ENCODE results near the gene GRAP. TPM values are rescaled to one million over a fixed set of nuclear protein-coding genes. Genes with fewer than 3 reads are reported as not detected.

GRAP gene
- total RNA-seq, 2 experiments from 2014 or later, result 9.6 to 9.9 TPM

GRCh38 chr17:19002805-19003542, 43.8 kb downstream of the GRAP start:
- peak; percentile 22 for DNase-seq
- intact Hi-C loops (cut with micrococcal nuclease), result loop anchor here (10.0 kb wide), 1 partner anchor 148 kb away; the partner anchor contains the start of gene PRPSAP2
- Mint-ChIP-seq H3K27me3 (no peaks in the 10 kb centered on the region), H3K27ac (no peak overlapping the region), H3K36me3 (peaks cover 19% of the 10 kb centered on the region), H3K4me3 (peak overlapping the region; percentile 90), H3K9me3 (no peaks in the 10 kb centered on the region), H3K4me1 (ENCODE audit: low read depth) (peaks cover 33% of the 10 kb centered on the region)
- ChIA-PET POLR2A (interaction anchor here (0.8 kb wide), 1 partner anchor 42 kb away, joined by 3 read pairs; no protein-coding TSS in a partner anchor), CTCF (interaction anchor here (0.8 to 3.5 kb wide), 3 partner anchors 42 to 444 kb away, joined by 3 to 32 read pairs (median 3); no protein-coding TSS in a partner anchor)

- intact Hi-C loops (cut with micrococcal nuclease), result loop anchor here (10.0 kb wide), 1 partner anchor 147 kb away; the partner anchor contains the start of gene PRPSAP2
- POLR2A ChIA-PET, result interaction anchor here (0.8 kb wide), 1 partner anchor 41 kb away, joined by 3 read pairs; no protein-coding TSS in a partner anchor
- Mint-ChIP-seq H3K9me3 (no peaks in the 10 kb centered on the region), H3K36me3 (peaks cover 25% of the 10 kb centered on the region), H3K4me1 (ENCODE audit: low read depth) (peaks cover 33% of the 10 kb centered on the region), H3K27ac (no peak overlapping the region), H3K4me3 (peak overlapping the region; percentile 90), H3K27me3 (no peaks in the 10 kb centered on the region)
- DNase-seq, result no peak
- CTCF ChIA-PET, result interaction anchor here (1.2 to 3.5 kb wide), 2 partner anchors 41 to 445 kb away, joined by 3 to 32 read pairs; no protein-coding TSS in a partner anchor
Measured at GRCh38 chr17:19001907-19002590, 44.7 kb downstream of the GRAP start.

GRCh38 chr17:19000531-19001325, 46.0 kb downstream of the GRAP start:
- Mint-ChIP-seq H3K36me3 (peaks cover 36% of the 10 kb centered on the region), H3K4me1 (ENCODE audit: low read depth) (peaks cover 33% of the 10 kb centered on the region), H3K27me3 (no peaks in the 10 kb centered on the region), H3K9me3 (peaks cover 9% of the 10 kb centered on the region), H3K4me3 (no peak overlapping the region), H3K27ac (no peak overlapping the region)
- intact Hi-C loops (cut with micrococcal nuclease), result loop anchor here (10.0 kb wide), 1 partner anchor 146 kb away; the partner anchor contains the start of gene PRPSAP2
- DNase-seq, result no peak
- POLR2A ChIA-PET, result interaction anchor here (1.2 kb wide), 1 partner anchor 9 kb away, joined by 3 read pairs; no protein-coding TSS in a partner anchor
- CTCF ChIA-PET, result interaction anchor here (5.0 kb wide), 1 partner anchor 40 kb away, joined by 20 read pairs; no protein-coding TSS in a partner anchor

GRCh38 chr17:18999911-19000310, 46.8 kb downstream of the GRAP start:
- Mint-ChIP-seq H3K27me3 (no peaks in the 10 kb centered on the region), H3K4me3 (no peak overlapping the region), H3K9me3 (peaks cover 14% of the 10 kb centered on the region), H3K27ac (no peak overlapping the region), H3K4me1 (ENCODE audit: low read depth) (peaks cover 34% of the 10 kb centered on the region), H3K36me3 (peaks cover 41% of the 10 kb centered on the region)
- no peak for DNase-seq
- intact Hi-C loops (cut with micrococcal nuclease), result loop anchor here (10.0 kb wide), 1 partner anchor 145 kb away; the partner anchor contains the start of gene PRPSAP2
- CTCF ChIA-PET, result interaction anchor here (5.0 kb wide), 1 partner anchor 39 kb away, joined by 20 read pairs; no protein-coding TSS in a partner anchor
- POLR2A ChIA-PET, result no interaction called here

GRCh38 chr17:18999394-18999793, 47.4 kb downstream of the GRAP start:
- Mint-ChIP-seq H3K36me3 (peaks cover 44% of the 10 kb centered on the region), H3K4me1 (ENCODE audit: low read depth) (peaks cover 31% of the 10 kb centered on the region), H3K9me3 (peaks cover 15% of the 10 kb centered on the region), H3K4me3 (no peak overlapping the region), H3K27ac (no peak overlapping the region), H3K27me3 (no peaks in the 10 kb centered on the region)
- no peak for DNase-seq
- intact Hi-C loops (cut with micrococcal nuclease), result no loop called here
- ChIA-PET POLR2A (no interaction called here), CTCF (interaction anchor here (5.0 kb wide), 1 partner anchor 39 kb away, joined by 20 read pairs; no protein-coding TSS in a partner anchor)

GRCh38 chr17:18997650-18998196, 49.0 kb downstream of the GRAP start:
- intact Hi-C loops (cut with micrococcal nuclease), result no loop called here
- ChIA-PET POLR2A (no interaction called here), CTCF (interaction anchor here (1.1 to 5.0 kb wide), 2 partner anchors 21 to 37 kb away, joined by 3 to 20 read pairs; no protein-coding TSS in a partner anchor)
- peaks cover 15% of the 10 kb centered on the region for H3K9me3 Mint-ChIP-seq
- no peak overlapping the region for H3K4me3 Mint-ChIP-seq
- H3K27me3 Mint-ChIP-seq, result no peaks in the 10 kb centered on the region
- no peak for DNase-seq
- peaks cover 39% of the 10 kb centered on the region for H3K4me1 Mint-ChIP-seq (ENCODE audit: low read depth)
- H3K36me3 Mint-ChIP-seq, result peaks cover 44% of the 10 kb centered on the region
- H3K27ac Mint-ChIP-seq, result no peak overlapping the region

- no peak overlapping the region for H3K27ac Mint-ChIP-seq
- POLR2A ChIA-PET, result interaction anchor here (0.7 kb wide), 1 partner anchor 90 kb away, joined by 4 read pairs; no protein-coding TSS in a partner anchor
Measured at GRCh38 chr17:18996458-18996857, 50.3 kb downstream of the GRAP start.

GRCh38 chr17:18995220-18995619, 51.5 kb downstream of the GRAP start:
- no peaks in the 10 kb centered on the region for H3K27me3 Mint-ChIP-seq
- CTCF ChIA-PET, result no interaction called here
- H3K4me1 Mint-ChIP-seq (ENCODE audit: low read depth), result peaks cover 20% of the 10 kb centered on the region

More at GRCh38 chr17:18996458-18996857, 50.3 kb downstream of the GRAP start:
- H3K9me3 Mint-ChIP-seq, result peaks cover 15% of the 10 kb centered on the region
- H3K36me3 Mint-ChIP-seq, result peaks cover 36% of the 10 kb centered on the region
- no peak for DNase-seq
- peaks cover 30% of the 10 kb centered on the region for H3K4me1 Mint-ChIP-seq (ENCODE audit: low read depth)
- CTCF ChIA-PET, result interaction anchor here (1.1 to 5.0 kb wide), 2 partner anchors 20 to 36 kb away, joined by 3 to 20 read pairs; no protein-coding TSS in a partner anchor
- no peaks in the 10 kb centered on the region for H3K27me3 Mint-ChIP-seq
- intact Hi-C loops (cut with micrococcal nuclease), result no loop called here
- no peak overlapping the region for H3K4me3 Mint-ChIP-seq

GRCh38 chr17:18994631-18995030, 52.1 kb downstream of the GRAP start:
- no peak overlapping the region for H3K27ac Mint-ChIP-seq
- ChIA-PET CTCF (no interaction called here), POLR2A (no interaction called here)
- H3K36me3 Mint-ChIP-seq, result peaks cover 29% of the 10 kb centered on the region
- no peaks in the 10 kb centered on the region for H3K27me3 Mint-ChIP-seq
- H3K9me3 Mint-ChIP-seq, result peaks cover 15% of the 10 kb centered on the region
- intact Hi-C loops (cut with micrococcal nuclease), result no loop called here
- H3K4me1 Mint-ChIP-seq (ENCODE audit: low read depth), result peaks cover 20% of the 10 kb centered on the region
- DNase-seq, result no peak
- H3K4me3 Mint-ChIP-seq, result no peak overlapping the region

More at GRCh38 chr17:18995220-18995619, 51.5 kb downstream of the GRAP start:
- no peak overlapping the region for H3K4me3 Mint-ChIP-seq
- H3K36me3 Mint-ChIP-seq, result peaks cover 29% of the 10 kb centered on the region
- DNase-seq, result no peak
- intact Hi-C loops (cut with micrococcal nuclease), result no loop called here
- peaks cover 15% of the 10 kb centered on the region for H3K9me3 Mint-ChIP-seq
- POLR2A ChIA-PET, result no interaction called here
- H3K27ac Mint-ChIP-seq, result no peak overlapping the region

- no peak for DNase-seq
- no peak overlapping the region for H3K27ac Mint-ChIP-seq
- CTCF ChIA-PET, result no interaction called here
- no peaks in the 10 kb centered on the region for H3K27me3 Mint-ChIP-seq
- POLR2A ChIA-PET, result no interaction called here
- H3K4me1 Mint-ChIP-seq (ENCODE audit: low read depth), result peaks cover 20% of the 10 kb centered on the region
- no peak overlapping the region for H3K4me3 Mint-ChIP-seq
- peaks cover 29% of the 10 kb centered on the region for H3K36me3 Mint-ChIP-seq
- H3K9me3 Mint-ChIP-seq, result peaks cover 15% of the 10 kb centered on the region
- intact Hi-C loops (cut with micrococcal nuclease), result no loop called here
Measured at GRCh38 chr17:18993905-18994526, 52.7 kb downstream of the GRAP start.

Data from activated CD4-positive, alpha-beta memory T cell treated with anti-CD3 and anti-CD28 coated beads for 36 hours (primary cell).